ENCODE measurements around the gene ATAD3B.
"Not testable (repeated sequence)": the region's sequence is repeated elsewhere in the genome, so short reads cannot be mapped to it uniquely, and the experiment has no call there.

GRCh38 chr1:1485755-1486317 is 14.3 kb downstream of the ATAD3B start:
- not testable (repeated sequence) for TF ChIP-seq CTCF (IDR thresholded peaks at IDR 0.05; ENCODE audit: low read depth, low read length); POLR2A (IDR thresholded peaks at IDR 0.05; ENCODE audit: extremely low read depth, insufficient read length); MYC (IDR thresholded peaks at IDR 0.05; ENCODE audit: low read depth, low read length)

Data from NB4 (cell line).